HG03045 (cell line): ENCODE measurements around the gene TTC28.

Source experiments
- ATAC-seq: cut with Tn5 transposase; IDR thresholded peaks from one replicate; pipeline ENCODE4 v1.9.1; 2021; ENCODE audit warnings: mild to moderate bottlenecking, moderate library complexity; ENCODE audit not compliant: unreplicated experiment

The TTC28 gene

DNA sequence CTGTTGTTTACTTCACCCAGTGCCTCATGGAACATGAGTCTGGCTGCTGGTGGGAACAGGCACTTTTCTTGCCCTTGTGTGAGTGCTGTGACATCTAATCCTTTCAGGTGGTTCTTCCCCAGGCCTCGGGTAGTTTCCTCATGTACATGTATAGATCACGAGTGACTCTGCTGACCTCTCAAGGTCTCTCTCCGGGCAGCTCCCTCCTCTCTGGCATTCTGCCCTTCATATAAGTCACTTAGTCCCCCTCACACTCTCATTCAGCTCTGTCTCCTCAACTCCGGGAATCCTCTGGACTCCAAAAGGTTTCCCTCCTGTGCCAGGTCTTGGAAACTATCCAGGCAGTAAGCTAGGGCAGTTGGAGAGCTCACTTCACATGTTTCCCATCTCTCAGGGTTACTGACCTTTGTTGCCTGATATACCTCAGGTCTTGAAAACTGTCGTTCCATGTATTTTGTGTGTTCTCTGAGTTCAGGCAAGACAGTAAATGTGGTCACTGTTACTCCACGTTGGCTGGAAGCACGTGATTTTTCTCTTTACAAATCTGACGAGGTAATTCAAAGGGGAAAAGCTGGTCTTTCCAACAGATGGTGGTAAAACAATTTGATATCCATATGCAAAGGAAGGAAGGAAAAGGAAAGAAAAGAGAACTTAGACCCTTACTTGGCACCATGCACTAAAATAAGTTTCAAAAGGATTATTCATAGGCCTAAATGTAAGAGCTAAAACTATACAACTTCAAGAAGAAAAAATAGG is 720.1 kb downstream of the TTC28 start:
- ATAC-seq: no peak

DNA sequence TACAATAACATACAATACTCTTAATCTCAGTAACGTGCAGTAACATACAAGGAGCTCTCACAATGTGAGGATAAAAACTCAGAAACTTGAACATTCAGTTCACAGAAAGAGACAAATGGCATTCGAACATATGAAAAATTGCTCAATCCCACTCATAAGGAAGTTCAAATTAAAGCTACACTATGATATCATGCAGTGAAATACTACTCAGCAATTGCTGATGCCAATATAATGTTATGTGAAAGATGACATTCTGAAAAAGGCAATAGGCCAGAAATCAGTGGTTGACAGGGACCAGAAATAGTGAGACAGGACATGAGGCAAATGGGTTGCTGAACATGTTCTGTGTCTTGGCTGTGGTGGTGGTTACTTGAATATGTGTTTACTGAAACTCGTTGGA is 726.9 kb downstream of the TTC28 start:
- ATAC-seq: no peak

DNA sequence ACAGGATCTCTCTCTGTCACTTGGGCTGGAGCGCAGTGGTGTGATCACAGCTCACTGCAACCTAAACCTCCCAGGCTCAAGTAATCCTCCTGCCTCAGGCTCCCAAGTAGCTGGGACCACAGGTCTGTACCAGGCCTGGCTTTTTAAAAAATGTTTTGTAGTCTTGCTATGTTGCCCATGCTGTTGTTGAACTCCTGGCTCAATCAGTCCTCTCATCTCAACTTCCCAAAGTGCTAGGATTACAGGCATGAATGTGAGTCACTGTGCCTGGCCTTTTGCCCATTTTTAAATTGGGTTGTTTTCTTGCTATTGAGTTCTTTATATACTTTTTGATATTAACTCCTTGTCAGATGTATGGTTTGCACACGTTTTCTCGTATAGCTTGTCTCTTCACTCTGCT is 727.5 kb downstream of the TTC28 start:
- ATAC-seq: no peak

DNA sequence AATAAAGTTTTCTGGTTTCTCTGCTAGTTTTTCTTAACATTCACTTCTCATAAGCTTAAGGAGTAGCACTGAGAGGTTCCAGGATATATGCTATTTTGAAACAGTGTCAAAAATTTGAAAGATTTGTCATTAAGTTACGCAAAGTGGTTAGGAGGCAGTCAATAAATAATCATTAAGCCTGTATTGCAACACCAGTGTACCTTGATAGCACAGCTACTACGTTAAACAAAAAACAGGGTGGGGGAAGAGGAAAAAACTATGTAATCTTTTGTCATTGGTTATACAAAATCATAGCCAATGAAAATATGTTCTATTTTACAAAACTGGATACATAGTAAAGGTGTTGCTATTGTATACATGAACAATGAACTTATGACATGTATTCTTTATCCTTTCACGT is 730.2 kb downstream of the TTC28 start:
- ATAC-seq: no peak

DNA sequence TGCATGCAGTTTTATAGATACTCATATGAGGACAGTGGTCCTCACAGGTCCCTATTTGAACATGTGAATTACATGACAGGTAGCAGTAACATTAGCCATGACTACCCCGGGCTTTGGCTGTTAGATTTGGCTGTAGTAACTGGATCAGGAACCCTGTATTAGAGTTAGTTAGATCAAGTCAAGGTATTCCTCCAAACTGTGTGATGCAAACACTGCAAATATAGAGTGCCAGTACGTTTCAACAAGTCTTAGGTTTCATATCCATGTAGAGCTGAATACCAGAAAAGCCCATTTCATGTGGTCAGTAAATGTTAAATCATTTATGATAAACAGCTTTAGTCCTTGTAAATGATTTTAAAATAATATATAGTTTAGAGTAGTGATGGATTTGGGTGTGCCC is 731.1 kb downstream of the TTC28 start:
- ATAC-seq: no peak

DNA sequence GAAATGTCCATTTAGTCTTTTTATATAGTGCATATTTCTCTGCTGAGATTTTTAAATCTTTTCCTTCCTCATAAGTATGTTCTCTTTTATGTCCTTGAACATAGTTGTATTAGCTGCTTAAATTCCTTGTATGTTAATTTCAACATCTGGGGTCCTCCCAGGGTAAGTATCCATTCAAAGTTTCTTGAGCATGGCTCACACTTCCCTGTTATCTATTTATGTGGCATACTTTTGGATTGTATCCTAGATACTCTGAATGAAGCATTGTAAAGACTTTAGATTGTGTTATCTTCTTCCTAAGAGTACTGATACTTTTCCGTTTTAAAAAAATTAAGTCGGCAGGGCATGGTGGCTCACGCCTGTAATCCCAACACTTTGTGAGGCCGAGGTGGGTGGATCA is 732.2 kb downstream of the TTC28 start:
- ATAC-seq: no peak

DNA sequence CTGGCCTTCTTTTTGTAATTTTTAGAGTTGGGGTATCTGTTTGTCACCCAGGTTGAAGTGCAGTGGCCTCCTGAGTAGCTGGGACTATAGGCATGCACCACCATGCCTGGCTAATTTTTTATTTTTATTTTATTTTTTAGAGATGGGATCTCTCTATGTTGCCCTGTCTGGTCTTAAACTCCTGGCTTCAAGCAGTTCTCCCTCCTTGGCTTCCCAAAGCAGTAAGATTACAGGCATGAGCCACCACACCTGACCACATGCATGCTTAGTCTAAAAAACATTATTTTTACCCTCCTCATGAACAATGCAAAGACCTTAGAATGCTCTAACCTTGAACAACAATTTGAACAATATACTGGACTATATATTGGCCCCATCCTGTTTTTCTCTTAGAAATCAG is 738.5 kb downstream of the TTC28 start:
- ATAC-seq: no peak

DNA sequence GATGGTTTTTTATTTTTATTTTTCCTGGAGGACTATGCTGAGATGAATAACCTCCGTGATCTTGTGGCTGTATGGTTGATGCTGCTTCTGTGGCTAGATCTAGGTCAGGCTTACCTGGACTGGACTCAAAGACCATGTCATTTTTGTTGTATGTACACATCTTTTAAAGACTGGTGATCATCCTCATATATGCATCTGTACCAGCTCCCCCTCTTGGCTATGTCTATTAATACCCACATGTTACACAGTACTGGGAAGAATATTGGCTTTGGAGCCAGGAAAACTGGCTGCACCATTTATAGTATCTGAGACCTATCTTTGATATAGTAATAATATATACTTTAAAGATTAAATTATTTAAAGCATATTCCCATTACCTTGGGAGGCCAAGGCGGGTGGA is 742.2 kb downstream of the TTC28 start:
- no peak for ATAC-seq

DNA sequence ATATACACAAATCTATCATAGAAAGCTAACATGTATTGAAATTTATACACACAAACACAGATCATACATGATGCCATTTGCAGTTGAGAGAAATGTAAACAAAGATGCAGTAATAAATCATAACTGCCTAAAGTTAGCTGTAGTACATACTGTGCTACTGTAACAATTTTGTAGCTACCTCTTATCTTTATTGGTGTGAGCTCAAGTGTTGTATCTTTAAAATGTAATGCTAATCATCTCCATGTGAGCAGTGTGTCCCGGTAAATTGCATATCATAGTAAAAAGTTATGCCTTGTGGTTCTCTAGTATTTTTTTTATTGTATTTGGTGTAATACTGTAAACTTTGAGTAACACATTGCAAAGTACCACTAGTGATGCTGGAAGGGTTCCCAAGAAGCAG is 743.7 kb downstream of the TTC28 start:
- ATAC-seq: no peak

DNA sequence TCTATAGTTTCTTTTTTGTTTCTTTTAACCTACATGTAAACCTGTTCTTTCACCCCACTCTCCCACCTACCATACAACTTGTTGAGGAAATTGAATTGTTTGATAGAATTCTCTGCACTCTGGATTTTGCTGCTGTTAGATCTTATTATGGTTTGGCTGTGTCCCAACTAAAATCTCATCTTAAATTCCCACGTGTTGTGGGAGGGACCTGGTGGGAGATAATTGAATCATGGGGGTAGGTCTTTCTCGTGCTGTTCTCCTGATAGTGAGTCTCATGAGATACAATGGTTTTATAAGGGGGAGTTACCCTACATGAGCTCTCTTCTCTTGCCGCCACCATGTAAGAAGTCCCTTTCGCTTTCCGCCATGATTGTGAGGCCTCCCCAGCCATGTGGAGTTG is 745.6 kb downstream of the TTC28 start:
- ATAC-seq: no peak

DNA sequence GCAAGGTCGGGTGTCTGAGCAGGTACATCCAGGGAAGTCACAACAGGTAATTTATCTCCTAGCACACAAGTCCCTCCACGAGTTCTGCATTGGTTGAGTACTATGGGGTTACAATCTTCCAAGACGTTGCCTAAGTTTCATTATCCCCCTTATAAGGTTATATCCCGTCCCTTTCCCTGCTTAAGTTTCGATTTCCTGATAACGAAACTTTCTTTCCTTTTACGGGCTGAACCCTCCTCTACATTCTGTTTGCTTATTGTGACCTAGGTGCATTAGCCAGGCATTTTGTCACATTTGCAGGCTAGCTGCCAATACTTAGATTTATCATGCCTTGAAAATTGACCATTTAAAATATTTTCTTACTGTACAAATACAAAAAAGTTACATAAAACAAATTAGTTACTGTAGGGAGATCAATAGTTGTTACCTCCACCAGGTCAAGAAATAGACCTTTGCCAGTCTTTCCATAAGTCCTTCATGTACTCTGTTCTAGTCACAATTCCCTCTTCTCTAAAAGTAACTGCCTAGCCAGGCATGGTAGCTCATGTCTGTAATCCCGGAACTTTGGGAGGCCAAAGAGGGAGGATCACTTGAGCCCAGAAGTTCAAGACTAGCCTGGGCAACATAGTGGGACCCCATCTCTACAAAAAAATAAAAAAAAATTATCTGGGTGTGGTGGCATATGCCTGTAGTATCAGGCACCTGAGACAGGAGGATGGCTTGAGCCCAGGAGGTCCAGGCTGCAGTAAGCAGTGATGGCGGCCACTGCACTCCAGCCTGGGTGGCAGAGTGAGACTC is 746.3 kb downstream of the TTC28 start:
- ATAC-seq: no peak

DNA sequence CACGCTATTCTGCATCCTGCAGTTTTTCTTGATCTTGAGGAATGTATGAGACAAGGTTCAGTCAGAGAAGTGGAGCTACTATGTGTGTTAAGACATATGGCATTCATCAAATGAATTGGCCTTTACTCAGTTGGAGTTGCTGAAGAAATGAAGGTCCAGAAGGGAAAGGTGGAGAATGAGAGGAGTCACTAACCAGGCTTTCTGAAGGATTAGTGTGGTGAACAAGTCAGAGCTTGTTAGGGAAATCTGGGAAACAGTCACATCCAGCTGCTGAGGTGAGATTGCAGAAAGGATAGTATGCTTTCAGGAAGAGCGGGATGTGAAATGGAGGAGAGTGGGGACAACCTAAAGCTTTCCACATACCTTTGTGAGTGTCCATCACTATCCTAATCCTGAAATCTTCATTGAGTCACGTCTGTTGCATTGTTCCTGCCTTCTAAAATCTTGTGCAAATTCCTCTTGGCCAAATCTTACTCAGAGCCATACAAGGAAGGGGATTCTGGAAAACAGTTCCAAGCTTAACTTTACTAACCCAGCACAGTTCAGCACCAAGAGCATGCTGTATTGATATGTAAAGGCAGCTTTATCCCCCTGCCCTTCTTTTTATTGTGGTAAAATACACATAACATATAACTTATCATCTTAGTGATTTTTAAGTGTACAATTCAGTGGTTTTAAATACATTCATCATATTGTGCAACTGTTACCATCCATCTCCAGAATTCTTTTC is 749.1 kb downstream of the TTC28 start:
- ATAC-seq: no peak
